PC-9 (cell line): ENCODE measurements around the gene TANGO2. TPM values are rescaled to one million over a fixed set of nuclear protein-coding genes. Genes with fewer than 3 reads are reported as not detected.

ENCODE experiments used
- BruUV-seq: library from RNA; stranded (reverse); fragments of 400-500 nt; replicated peaks from 2 replicates; lab custom pipeline; 2021; lab: Mats Ljungman, UMichigan
- CTCF ChIA-PET: fragments of 300-600 bp; sonication (Branson Sonifier 250); formaldehyde crosslinking; loops from one replicate; lab custom pipeline; 2022; ENCODE audit warnings: antibody characterized with exemption; lab: Charles Lee
- POLR2A ChIA-PET: fragments of 300-600 bp; sonication (Branson Sonifier 250); formaldehyde crosslinking; loops from one replicate; lab custom pipeline; 2022; ENCODE audit warnings: antibody characterized with exemption; ENCODE audit not compliant: unreplicated experiment; lab: Charles Lee
- DNase-seq, 2 experiments: peaks; one replicate each; pipeline versions ENCODE4 v3.0.0 to v3.0.0-alpha.2; 2015 to 2022; ENCODE audit warnings: mixed read lengths in 1 of 2
- H2AFZ ChIP-seq: fragments of 200-600 bp; sonication (generic); 2 replicates; pipeline ENCODE4 v1.8.1; 2017; ENCODE audit warnings: antibody characterized with exemption
- H3F3A ChIP-seq: fragments of 200-600 bp; sonication (generic); 2 replicates; pipeline ENCODE4 v1.8.1; 2017; ENCODE audit warnings: antibody characterized with exemption, mild to moderate bottlenecking, low read depth; ENCODE audit not compliant: insufficient read depth
- H3K27ac ChIP-seq: fragments of 200-600 bp; sonication (generic); 2 replicates; pipeline ENCODE4 v1.6.1; 2016; ENCODE audit warnings: mixed run types
- H3K27me3 ChIP-seq: fragments of 200-600 bp; sonication (generic); 2 replicates; pipeline ENCODE4 v1.6.1; 2016; ENCODE audit warnings: low read depth, mixed run types; ENCODE audit not compliant: insufficient read depth
- H3K36me3 ChIP-seq: fragments of 200-600 bp; sonication (generic); 2 replicates; pipeline ENCODE4 v1.6.1; 2016; ENCODE audit warnings: low read depth, mixed run types
- H3K4me1 ChIP-seq: fragments of 200-600 bp; sonication (generic); replicated peaks from 2 replicates; pipeline ENCODE4 v1.6.1; 2016; ENCODE audit warnings: mixed run types; ENCODE audit not compliant: insufficient read depth
- H3K4me2 ChIP-seq: fragments of 200-600 bp; sonication (generic); 2 replicates; pipeline ENCODE4 v1.6.1; 2017; ENCODE audit warnings: mixed run types
- H3K4me3 ChIP-seq: fragments of 200-600 bp; sonication (generic); 2 replicates; pipeline ENCODE4 v1.6.1; 2016; ENCODE audit warnings: mixed run types
- H3K79me2 ChIP-seq: fragments of 200-600 bp; sonication (generic); 2 replicates; pipeline ENCODE4 v1.6.1; 2017; ENCODE audit warnings: low read depth, mixed run types
- H3K9me2 ChIP-seq: fragments of 200-600 bp; sonication (generic); 2 replicates; pipeline ENCODE4 v1.8.1; 2017; ENCODE audit warnings: mild to moderate bottlenecking; ENCODE audit not compliant: insufficient read depth
- H3K9me3 ChIP-seq: fragments of 200-600 bp; sonication (generic); 2 replicates; pipeline ENCODE4 v1.8.1; 2016; ENCODE audit warnings: low read depth; ENCODE audit not compliant: insufficient read depth
- H4K20me1 ChIP-seq: fragments of 200-600 bp; sonication (generic); 2 replicates; pipeline ENCODE4 v1.8.1; 2017; ENCODE audit not compliant: insufficient read depth
- CTCF ChIP-seq: fragments of 200-600 bp; sonication (generic); conservative IDR thresholded peaks from 2 replicates; pipeline ENCODE4 v1.6.1; 2017; ENCODE audit warnings: mixed run types, antibody characterized with exemption, mild to moderate bottlenecking, moderate library complexity
- EZH2 ChIP-seq: fragments of 200-600 bp; sonication (generic); IDR thresholded peaks from 2 replicates; pipeline ENCODE4 v1.8.0; 2017; ENCODE audit warnings: antibody characterized with exemption, low read depth
- intact Hi-C: fragments of 100-400 bp; cut with micrococcal nuclease; formaldehyde crosslinking; loops from one replicate; pipeline ENCODE4 v1.10.0; 2022; ENCODE audit not compliant: unreplicated experiment
- total RNA-seq: library from RNA; stranded (reverse); gene quantifications from 2 replicates; pipeline ENCODE4 v1.2.3, GENCODE V29; 2021

TANGO2 gene
- total RNA-seq, 1 experiment from 2014 or later = 22.4 TPM

- BruUV-seq = no TSS peak
- H3K9me2 ChIP-seq = no peaks in the 10 kb centered on the region
- TF ChIP-seq CTCF (no peak), EZH2 (no peak)
- CTCF ChIA-PET = no interaction called here
- H3K27me3 ChIP-seq = no peaks in the 10 kb centered on the region
- no peaks in the 10 kb centered on the region; the same call in 1 of the 2 replicates for H4K20me1 ChIP-seq
- H2AFZ ChIP-seq = no peak overlapping the region
- intact Hi-C loops = no loop called here
- H3K4me3 ChIP-seq = no peak overlapping the region
- H3K4me2 ChIP-seq = no peak overlapping the region
- DNase-seq = no peak
- POLR2A ChIA-PET = no interaction called here
- no peak overlapping the region for H3K27ac ChIP-seq
- peaks cover 2% of the 10 kb centered on the region; the same call in 1 of the 2 replicates for H3F3A ChIP-seq
- no peaks in the 10 kb centered on the region for H3K9me3 ChIP-seq
- no peaks in the 10 kb centered on the region for H3K36me3 ChIP-seq
- H3K4me1 ChIP-seq = peaks cover 25% of the 10 kb centered on the region
- H3K79me2 ChIP-seq = no peaks in the 10 kb centered on the region
Measured at GRCh38 chr22:19979712-19980493, 41.0 kb upstream of the TANGO2 start.

DNA sequence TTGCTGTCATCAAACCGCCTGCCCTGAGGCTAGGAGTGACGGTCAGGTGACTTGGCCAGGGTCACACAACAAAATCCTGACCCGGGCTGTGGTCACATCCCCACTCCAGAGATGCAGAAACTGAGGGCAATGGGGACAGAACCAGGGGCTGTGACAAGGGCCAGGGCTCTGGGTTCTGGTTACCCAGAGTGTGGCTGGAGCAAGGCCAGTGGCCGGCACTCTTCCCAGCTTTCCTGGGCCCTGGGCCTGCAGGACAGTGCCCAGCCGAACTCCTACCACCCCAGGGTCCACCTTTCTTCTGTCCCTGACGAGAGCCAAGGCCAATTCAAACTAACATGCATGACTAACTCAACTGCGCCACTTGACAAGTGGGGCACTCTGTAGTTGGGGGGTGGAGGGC, 40.1 kb upstream of the TANGO2 start:
- no peaks in the 10 kb centered on the region; the same call in 1 of the 2 replicates for H4K20me1 ChIP-seq
- no peak overlapping the region for H3K27ac ChIP-seq
- no peaks in the 10 kb centered on the region for H3K9me2 ChIP-seq
- H3K27me3 ChIP-seq = no peaks in the 10 kb centered on the region
- POLR2A ChIA-PET = no interaction called here
- no peaks in the 10 kb centered on the region for H3K79me2 ChIP-seq
- H3K4me1 ChIP-seq = peaks cover 18% of the 10 kb centered on the region
- H3F3A ChIP-seq = no peaks in the 10 kb centered on the region
- no peak for DNase-seq
- no peaks in the 10 kb centered on the region for H3K9me3 ChIP-seq
- BruUV-seq = no TSS peak
- H2AFZ ChIP-seq = no peak overlapping the region
- no peaks in the 10 kb centered on the region for H3K36me3 ChIP-seq
- TF ChIP-seq CTCF (no peak), EZH2 (no peak)
- H3K4me2 ChIP-seq = no peak overlapping the region
- H3K4me3 ChIP-seq = no peak overlapping the region
- intact Hi-C loops = no loop called here
- CTCF ChIA-PET = no interaction called here

DNA sequence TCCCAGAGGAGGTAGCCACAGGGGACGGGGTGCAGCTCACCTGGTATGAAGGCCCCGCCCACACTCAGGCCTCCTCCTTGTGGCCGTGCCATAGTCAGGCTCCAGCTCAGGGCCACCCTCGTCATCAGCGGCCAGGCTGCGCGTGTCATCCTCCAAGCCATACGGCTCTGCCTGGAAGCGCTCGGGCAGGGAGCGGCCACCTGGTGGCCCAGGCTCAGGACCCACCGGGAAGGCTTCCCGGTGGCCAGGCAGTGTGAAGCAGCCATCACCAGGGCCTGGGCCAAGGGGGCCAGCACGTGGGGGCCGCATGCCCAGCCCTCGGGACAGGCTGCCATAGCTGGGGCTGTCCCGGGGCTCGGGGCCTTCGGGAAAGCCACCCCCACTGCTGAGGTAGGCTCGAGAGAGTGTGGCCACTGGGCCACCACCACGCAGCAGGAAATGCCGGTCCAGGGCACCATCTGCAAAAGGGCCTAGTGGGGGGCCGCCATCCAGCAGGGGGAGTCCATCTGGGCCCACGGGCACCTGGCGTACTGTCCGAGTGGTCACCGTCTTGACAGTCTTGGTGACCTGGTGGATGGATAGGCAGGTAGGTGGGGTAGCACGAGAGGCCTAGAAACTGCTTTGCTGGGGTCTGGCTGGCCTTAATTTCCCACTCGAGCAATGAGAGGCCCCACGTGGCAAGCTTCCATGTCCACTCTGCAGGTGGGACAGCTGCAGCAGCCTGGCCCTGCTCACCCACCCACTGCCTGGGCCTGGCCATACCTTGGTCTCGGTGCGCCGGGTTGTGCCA, 39.5 kb upstream of the TANGO2 start:
- CTCF ChIA-PET = no interaction called here
- no peaks in the 10 kb centered on the region for H3K9me3 ChIP-seq

More for the DNA sequence above, 39.5 kb upstream of the TANGO2 start:
- no peaks in the 10 kb centered on the region for H3K9me2 ChIP-seq
- POLR2A ChIA-PET = no interaction called here
- intact Hi-C loops = no loop called here
- H3K4me3 ChIP-seq = no peak overlapping the region
- no peaks in the 10 kb centered on the region; the same call in 1 of the 2 replicates for H4K20me1 ChIP-seq
- DNase-seq = no peak
- H3K36me3 ChIP-seq = no peaks in the 10 kb centered on the region
- no peak for TF ChIP-seq CTCF
- no peak for TF ChIP-seq EZH2
- H3K27me3 ChIP-seq = no peaks in the 10 kb centered on the region
- H3K79me2 ChIP-seq = no peaks in the 10 kb centered on the region
- H2AFZ ChIP-seq = no peak overlapping the region
- no peak overlapping the region for H3K27ac ChIP-seq
- H3F3A ChIP-seq = no peaks in the 10 kb centered on the region
- no peak overlapping the region for H3K4me2 ChIP-seq
- BruUV-seq = no TSS peak
- H3K4me1 ChIP-seq = peaks cover 20% of the 10 kb centered on the region
